HEK293 (cell line): ENCODE data around the gene CHN2.

Source experiments
- KLF1 ChIP-seq: fragments of 450-650 bp; formaldehyde crosslinking; IDR thresholded peaks from 2 replicates; pipeline ENCODE4 v1.5.1; 2016; ENCODE audit warnings: missing biosample characterization, missing genetic modification characterization
- ZNF138 ChIP-seq: fragments of 450-650 bp; formaldehyde crosslinking; IDR thresholded peaks from 2 replicates; pipeline ENCODE4 v1.5.1; 2016; ENCODE audit warnings: missing biosample characterization, missing genetic modification characterization, borderline replicate concordance
- ZNF274 ChIP-seq, 2 experiments: fragments of 200-500 bp in 1 of 2; fragments of 450-650 bp in 1 of 2; sonication (Bioruptor generic) in 1 of 2; formaldehyde crosslinking in 1 of 2; IDR thresholded peaks; 2 replicates each; pipeline versions ENCODE4 v1.5.1 to v1.6.1; 2014 to 2016; ENCODE audit warnings: borderline replicate concordance in 1 of 2, inconsistent platforms in 1 of 2, low read length in 1 of 2, missing biosample characterization in 1 of 2, missing genetic modification characterization in 1 of 2
- ZNF391 ChIP-seq: fragments of 450-650 bp; formaldehyde crosslinking; IDR thresholded peaks from 2 replicates; pipeline ENCODE4 v1.5.1; 2016; ENCODE audit warnings: low read depth, missing biosample characterization, missing genetic modification characterization, borderline replicate concordance
- ZNF416 ChIP-seq: fragments of 450-650 bp; formaldehyde crosslinking; IDR thresholded peaks from 2 replicates; pipeline ENCODE4 v1.5.1; 2016; ENCODE audit warnings: missing biosample characterization, missing genetic modification characterization
- ZNF544 ChIP-seq: fragments of 450-650 bp; formaldehyde crosslinking; IDR thresholded peaks from 2 replicates; pipeline ENCODE4 v1.5.0; 2017; ENCODE audit warnings: missing biosample characterization, missing genetic modification characterization
- TF ChIP-seq, protein P1 (sequence below): fragments of 450-650 bp; formaldehyde crosslinking; optimal IDR thresholded peaks from 2 replicates; pipeline ENCODE3; 2016; ENCODE audit warnings: missing biosample characterization, mild to moderate bottlenecking, missing genetic modification characterization
- TF ChIP-seq, protein P2 (sequence below): fragments of 450-650 bp; formaldehyde crosslinking; IDR thresholded peaks from 2 replicates; pipeline ENCODE4 v1.5.1; 2016; ENCODE audit warnings: missing biosample characterization, missing genetic modification characterization
- TF ChIP-seq, protein P3 (sequence below): fragments of 450-650 bp; formaldehyde crosslinking; IDR thresholded peaks from 2 replicates; pipeline ENCODE4 v1.5.1; 2017; ENCODE audit warnings: missing biosample characterization, missing genetic modification characterization

DNA sequence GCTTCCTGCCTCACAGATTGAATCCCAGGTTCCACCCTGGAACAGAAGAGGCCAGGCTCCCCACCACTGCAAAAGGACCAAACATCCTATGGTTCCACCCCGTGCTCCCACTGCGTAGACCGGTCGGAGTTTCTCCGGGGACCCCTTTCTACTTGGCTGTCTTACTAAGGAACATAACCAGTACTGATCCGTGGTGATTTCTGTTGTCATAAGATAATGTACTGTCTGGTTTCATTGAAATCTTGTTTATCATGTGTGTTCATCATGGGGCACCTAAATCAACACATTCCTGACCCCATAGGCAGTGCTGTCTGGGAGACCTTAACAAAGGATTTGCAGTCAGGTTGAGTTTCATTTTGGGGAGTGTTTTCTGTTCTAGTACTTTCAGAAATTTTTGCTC is 104.5 kb downstream of the CHN2 start:
- TF ChIP-seq, protein P1, sequence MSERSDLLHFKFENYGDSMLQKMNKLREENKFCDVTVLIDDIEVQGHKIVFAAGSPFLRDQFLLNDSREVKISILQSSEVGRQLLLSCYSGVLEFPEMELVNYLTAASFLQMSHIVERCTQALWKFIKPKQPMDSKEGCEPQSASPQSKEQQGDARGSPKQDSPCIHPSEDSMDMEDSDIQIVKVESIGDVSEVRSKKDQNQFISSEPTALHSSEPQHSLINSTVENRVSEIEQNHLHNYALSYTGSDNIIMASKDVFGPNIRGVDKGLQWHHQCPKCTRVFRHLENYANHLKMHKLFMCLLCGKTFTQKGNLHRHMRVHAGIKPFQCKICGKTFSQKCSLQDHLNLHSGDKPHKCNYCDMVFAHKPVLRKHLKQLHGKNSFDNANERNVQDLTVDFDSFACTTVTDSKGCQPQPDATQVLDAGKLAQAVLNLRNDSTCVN (tag by site-specific recombination) = no peak
- TF ChIP-seq, protein P2, sequence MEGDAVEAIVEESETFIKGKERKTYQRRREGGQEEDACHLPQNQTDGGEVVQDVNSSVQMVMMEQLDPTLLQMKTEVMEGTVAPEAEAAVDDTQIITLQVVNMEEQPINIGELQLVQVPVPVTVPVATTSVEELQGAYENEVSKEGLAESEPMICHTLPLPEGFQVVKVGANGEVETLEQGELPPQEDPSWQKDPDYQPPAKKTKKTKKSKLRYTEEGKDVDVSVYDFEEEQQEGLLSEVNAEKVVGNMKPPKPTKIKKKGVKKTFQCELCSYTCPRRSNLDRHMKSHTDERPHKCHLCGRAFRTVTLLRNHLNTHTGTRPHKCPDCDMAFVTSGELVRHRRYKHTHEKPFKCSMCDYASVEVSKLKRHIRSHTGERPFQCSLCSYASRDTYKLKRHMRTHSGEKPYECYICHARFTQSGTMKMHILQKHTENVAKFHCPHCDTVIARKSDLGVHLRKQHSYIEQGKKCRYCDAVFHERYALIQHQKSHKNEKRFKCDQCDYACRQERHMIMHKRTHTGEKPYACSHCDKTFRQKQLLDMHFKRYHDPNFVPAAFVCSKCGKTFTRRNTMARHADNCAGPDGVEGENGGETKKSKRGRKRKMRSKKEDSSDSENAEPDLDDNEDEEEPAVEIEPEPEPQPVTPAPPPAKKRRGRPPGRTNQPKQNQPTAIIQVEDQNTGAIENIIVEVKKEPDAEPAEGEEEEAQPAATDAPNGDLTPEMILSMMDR (tag by site-specific recombination) = no peak
- TF ChIP-seq ZNF138 (no peak), ZNF544 (tag by site-specific recombination) (no peak), ZNF274 (IDR thresholded peaks at IDR 0.05; ENCODE audit: low read length) (no peak), ZNF274 (tag by site-specific recombination; IDR thresholded peaks at IDR 0.05; ENCODE audit: borderline replicate concordance) (no peak), ZNF391 (tag by site-specific recombination) (no peak), KLF1 (tag by site-specific recombination) (no peak), ZNF416 (no peak)
- TF ChIP-seq, protein P3, sequence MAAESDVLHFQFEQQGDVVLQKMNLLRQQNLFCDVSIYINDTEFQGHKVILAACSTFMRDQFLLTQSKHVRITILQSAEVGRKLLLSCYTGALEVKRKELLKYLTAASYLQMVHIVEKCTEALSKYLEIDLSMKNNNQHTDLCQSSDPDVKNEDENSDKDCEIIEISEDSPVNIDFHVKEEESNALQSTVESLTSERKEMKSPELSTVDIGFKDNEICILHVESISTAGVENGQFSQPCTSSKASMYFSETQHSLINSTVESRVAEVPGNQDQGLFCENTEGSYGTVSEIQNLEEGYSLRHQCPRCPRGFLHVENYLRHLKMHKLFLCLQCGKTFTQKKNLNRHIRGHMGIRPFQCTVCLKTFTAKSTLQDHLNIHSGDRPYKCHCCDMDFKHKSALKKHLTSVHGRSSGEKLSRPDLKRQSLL (tag by site-specific recombination) = no peak
